WTC11 (cell line): ENCODE data around the gene MANF. TPM values are rescaled to one million over a fixed set of nuclear protein-coding genes. Genes with fewer than 3 reads are reported as not detected.

ENCODE experiments used
- ATAC-seq: fragments of 200-7000 bp; cut with Tn5 transposase; 2 replicates; pipeline ENCODE4 v1.10.0; 2021; ENCODE audit warnings: mild to moderate bottlenecking, moderate library complexity
- CTCF ChIA-PET: fragments of 300-600 bp; sonication (Branson Sonifier 250); formaldehyde crosslinking; loops from one replicate; lab custom pipeline; 2021; ENCODE audit warnings: antibody characterized with exemption; lab: Charles Lee
- POLR2A ChIA-PET: fragments of 350-600 bp; sonication (Branson Sonifier 250); formaldehyde crosslinking; loops from one replicate; lab custom pipeline; 2021; ENCODE audit warnings: antibody characterized with exemption; lab: Charles Lee
- DNase-seq: peaks from one replicate; pipeline ENCODE4 v3.0.0; 2021; ENCODE audit warnings: low spot score
- H3K27ac Mint-ChIP-seq: 2 replicates; pipeline ENCODE4 v1.8.0; 2021; ENCODE audit warnings: mixed read lengths
- H3K27me3 Mint-ChIP-seq: 2 replicates; pipeline ENCODE4 v1.8.0; 2021; ENCODE audit warnings: low read depth, mild to moderate bottlenecking, moderate library complexity, mixed read lengths
- H3K36me3 Mint-ChIP-seq: 2 replicates; pipeline ENCODE4 v1.8.0; 2021; ENCODE audit warnings: mixed read lengths
- H3K4me1 Mint-ChIP-seq: 2 replicates; pipeline ENCODE4 v1.8.0; 2022; ENCODE audit warnings: mixed read lengths
- H3K4me3 Mint-ChIP-seq: 2 replicates; pipeline ENCODE4 v1.8.0; 2021; ENCODE audit warnings: mild to moderate bottlenecking, moderate library complexity, mixed read lengths
- H3K9me3 Mint-ChIP-seq: 2 replicates; pipeline ENCODE4 v1.8.0; 2021; ENCODE audit warnings: mixed read lengths
- ATF1 ChIP-seq: sonication (generic); formaldehyde crosslinking; IDR thresholded peaks from 2 replicates; pipeline ENCODE4 v1.8.1; 2023; ENCODE audit warnings: mild to moderate bottlenecking, moderate library complexity, missing genetic modification reagents
- ETV6 ChIP-seq: sonication (generic); formaldehyde crosslinking; IDR thresholded peaks from 2 replicates; pipeline ENCODE4 v1.8.1; 2022; ENCODE audit warnings: mild to moderate bottlenecking, missing genetic modification reagents
- FOXJ3 ChIP-seq: sonication (generic); formaldehyde crosslinking; IDR thresholded peaks from 2 replicates; pipeline ENCODE4 v1.9.0; 2021; ENCODE audit warnings: missing genetic modification reagents, mild to moderate bottlenecking, borderline replicate concordance
- GTF2I ChIP-seq: fragments of 250-450 bp; sonication (Bioruptor Pico); conservative IDR thresholded peaks from 2 replicates; pipeline ENCODE4 v1.4.0; 2021; ENCODE audit warnings: mild to moderate bottlenecking
- JUN ChIP-seq: sonication (generic); formaldehyde crosslinking; IDR thresholded peaks from 2 replicates; pipeline ENCODE4 v1.8.0; 2023; ENCODE audit warnings: mild to moderate bottlenecking, missing genetic modification reagents
- MYBL2 ChIP-seq: sonication (generic); formaldehyde crosslinking; IDR thresholded peaks from 2 replicates; pipeline ENCODE4 v1.8.1; 2023; ENCODE audit warnings: mild to moderate bottlenecking, moderate library complexity, missing genetic modification reagents
- PRRX2 ChIP-seq: fragments of 250-450 bp; sonication (Bioruptor Pico); IDR thresholded peaks from 2 replicates; pipeline ENCODE4 v1.8.0; 2021; ENCODE audit warnings: mild to moderate bottlenecking
- SOX15 ChIP-seq: fragments of 250-450 bp; sonication (Bioruptor Pico); IDR thresholded peaks from 2 replicates; pipeline ENCODE4 v1.9.0; 2021; ENCODE audit warnings: mild to moderate bottlenecking
- SP1 ChIP-seq: sonication (generic); formaldehyde crosslinking; conservative IDR thresholded peaks from 2 replicates; pipeline ENCODE4 v1.8.1; 2022; ENCODE audit warnings: missing genetic modification reagents
- ZBTB43 ChIP-seq: sonication (generic); formaldehyde crosslinking; IDR thresholded peaks from 2 replicates; pipeline ENCODE4 v1.8.1; 2023; ENCODE audit warnings: mild to moderate bottlenecking, missing genetic modification reagents
- ZNF232 ChIP-seq: sonication (generic); formaldehyde crosslinking; IDR thresholded peaks from 2 replicates; pipeline ENCODE4 v1.8.0; 2022; ENCODE audit warnings: mild to moderate bottlenecking, missing genetic modification reagents
- ZNF396 ChIP-seq: fragments of 250-450 bp; sonication (Bioruptor Pico); IDR thresholded peaks from 2 replicates; pipeline ENCODE4 v1.8.0; 2021; ENCODE audit warnings: mild to moderate bottlenecking, moderate library complexity, borderline replicate concordance
- ZNF532 ChIP-seq: fragments of 250-450 bp; sonication (Bioruptor Pico); IDR thresholded peaks from 2 replicates; pipeline ENCODE4 v1.9.0; 2021; ENCODE audit warnings: mild to moderate bottlenecking, borderline replicate concordance
- ZNF671 ChIP-seq: fragments of 250-450 bp; sonication (Bioruptor Pico); IDR thresholded peaks from 2 replicates; pipeline ENCODE4 v1.8.0; 2021; ENCODE audit warnings: mild to moderate bottlenecking
- total RNA-seq: library from RNA; stranded (reverse); gene quantifications from 3 replicates; pipeline ENCODE4 v1.2.3, GENCODE V29; 2021
- TF ChIP-seq, protein P1 (sequence below): sonication (generic); formaldehyde crosslinking; IDR thresholded peaks from 2 replicates; pipeline ENCODE4 v1.8.1; 2023; ENCODE audit warnings: mild to moderate bottlenecking, moderate library complexity, missing genetic modification reagents
- TF ChIP-seq, protein P2 (sequence below): sonication (generic); formaldehyde crosslinking; IDR thresholded peaks from 2 replicates; pipeline ENCODE4 v1.8.0; 2022; ENCODE audit warnings: mild to moderate bottlenecking, missing genetic modification reagents
- TF ChIP-seq, protein P3 (sequence below): sonication (generic); formaldehyde crosslinking; IDR thresholded peaks from 2 replicates; pipeline ENCODE4 v1.8.1; 2022; ENCODE audit warnings: missing genetic modification reagents, borderline replicate concordance

MANF gene
- total RNA-seq, 1 experiment from 2014 or later: 121 TPM

DNA sequence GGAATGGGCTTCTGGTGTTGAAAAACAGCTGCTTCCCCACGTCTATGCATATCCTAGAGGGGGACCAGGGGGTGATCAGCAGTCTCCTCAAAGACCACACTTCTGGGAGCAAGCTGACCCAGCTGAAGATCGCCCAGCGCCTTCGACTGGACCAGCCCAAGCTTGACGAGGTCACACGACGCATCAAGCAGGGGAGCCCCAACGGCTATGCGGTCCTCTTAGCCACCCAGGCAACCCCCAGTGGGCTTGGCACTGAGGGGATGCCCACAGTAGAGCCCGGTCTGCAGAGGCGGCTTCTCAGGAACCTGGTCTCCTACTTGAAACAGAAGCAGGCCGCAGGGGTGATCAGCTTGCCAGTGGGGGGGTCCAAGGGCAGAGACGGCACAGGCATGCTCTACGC lies 8.5 kb downstream of the MANF start:
- DNase-seq (no peak), ATAC-seq (no peak)
- Mint-ChIP-seq H3K36me3 (peaks cover 57% of the 10 kb centered on the region), H3K4me1 (peaks cover 37% of the 10 kb centered on the region), H3K4me3 (no peak overlapping the region), H3K27me3 (no peaks in the 10 kb centered on the region), H3K9me3 (no peaks in the 10 kb centered on the region), H3K27ac (no peak overlapping the region)
- ChIA-PET POLR2A (interaction anchor here (0.9 kb wide), 1 partner anchor 106 kb away, joined by 4 read pairs; the partner anchor contains the start of gene DCAF1), CTCF (interaction anchor here (0.9 kb wide), 1 partner anchor 41 kb away, joined by 3 read pairs; no protein-coding TSS in a partner anchor)
- TF ChIP-seq FOXJ3 (CRISPR knock-in tag) (no peak), ZNF396 (no peak), SP1 (CRISPR knock-in tag) (no peak), ZNF671 (CRISPR knock-in tag) (no peak), GTF2I (no peak), JUN (CRISPR knock-in tag) (no peak)
- TF ChIP-seq, protein P1, sequence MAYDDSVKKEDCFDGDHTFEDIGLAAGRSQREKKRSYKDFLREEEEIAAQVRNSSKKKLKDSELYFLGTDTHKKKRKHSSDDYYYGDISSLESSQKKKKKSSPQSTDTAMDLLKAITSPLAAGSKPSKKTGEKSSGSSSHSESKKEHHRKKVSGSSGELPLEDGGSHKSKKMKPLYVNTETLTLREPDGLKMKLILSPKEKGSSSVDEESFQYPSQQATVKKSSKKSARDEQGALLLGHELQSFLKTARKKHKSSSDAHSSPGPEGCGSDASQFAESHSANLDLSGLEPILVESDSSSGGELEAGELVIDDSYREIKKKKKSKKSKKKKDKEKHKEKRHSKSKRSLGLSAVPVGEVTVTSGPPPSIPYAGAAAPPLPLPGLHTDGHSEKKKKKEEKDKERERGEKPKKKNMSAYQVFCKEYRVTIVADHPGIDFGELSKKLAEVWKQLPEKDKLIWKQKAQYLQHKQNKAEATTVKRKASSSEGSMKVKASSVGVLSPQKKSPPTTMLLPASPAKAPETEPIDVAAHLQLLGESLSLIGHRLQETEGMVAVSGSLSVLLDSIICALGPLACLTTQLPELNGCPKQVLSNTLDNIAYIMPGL: no peak

GRCh38 chr3:51394541-51394940 lies 9.4 kb downstream of the MANF start:
- POLR2A ChIA-PET: no interaction called here
- TF ChIP-seq, protein P2, sequence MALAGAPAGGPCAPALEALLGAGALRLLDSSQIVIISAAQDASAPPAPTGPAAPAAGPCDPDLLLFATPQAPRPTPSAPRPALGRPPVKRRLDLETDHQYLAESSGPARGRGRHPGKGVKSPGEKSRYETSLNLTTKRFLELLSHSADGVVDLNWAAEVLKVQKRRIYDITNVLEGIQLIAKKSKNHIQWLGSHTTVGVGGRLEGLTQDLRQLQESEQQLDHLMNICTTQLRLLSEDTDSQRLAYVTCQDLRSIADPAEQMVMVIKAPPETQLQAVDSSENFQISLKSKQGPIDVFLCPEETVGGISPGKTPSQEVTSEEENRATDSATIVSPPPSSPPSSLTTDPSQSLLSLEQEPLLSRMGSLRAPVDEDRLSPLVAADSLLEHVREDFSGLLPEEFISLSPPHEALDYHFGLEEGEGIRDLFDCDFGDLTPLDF (CRISPR knock-in tag): no peak
- TF ChIP-seq, protein P3, sequence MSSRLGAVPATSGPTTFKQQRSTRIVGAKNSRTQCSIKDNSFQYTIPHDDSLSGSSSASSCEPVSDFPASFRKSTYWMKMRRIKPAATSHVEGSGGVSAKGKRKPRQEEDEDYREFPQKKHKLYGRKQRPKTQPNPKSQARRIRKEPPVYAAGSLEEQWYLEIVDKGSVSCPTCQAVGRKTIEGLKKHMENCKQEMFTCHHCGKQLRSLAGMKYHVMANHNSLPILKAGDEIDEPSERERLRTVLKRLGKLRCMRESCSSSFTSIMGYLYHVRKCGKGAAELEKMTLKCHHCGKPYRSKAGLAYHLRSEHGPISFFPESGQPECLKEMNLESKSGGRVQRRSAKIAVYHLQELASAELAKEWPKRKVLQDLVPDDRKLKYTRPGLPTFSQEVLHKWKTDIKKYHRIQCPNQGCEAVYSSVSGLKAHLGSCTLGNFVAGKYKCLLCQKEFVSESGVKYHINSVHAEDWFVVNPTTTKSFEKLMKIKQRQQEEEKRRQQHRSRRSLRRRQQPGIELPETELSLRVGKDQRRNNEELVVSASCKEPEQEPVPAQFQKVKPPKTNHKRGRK (CRISPR knock-in tag): no peak
- TF ChIP-seq MYBL2: no peak
- TF ChIP-seq ZNF396: no peak
- TF ChIP-seq SOX15 (CRISPR knock-in tag): no peak
- H3K27ac Mint-ChIP-seq: peak overlapping the region; percentile 24
- ATAC-seq: no peak
- peaks cover 49% of the 10 kb centered on the region for H3K36me3 Mint-ChIP-seq
- no peaks in the 10 kb centered on the region for H3K27me3 Mint-ChIP-seq
- H3K4me3 Mint-ChIP-seq: peak overlapping the region; percentile 41
- H3K9me3 Mint-ChIP-seq: no peaks in the 10 kb centered on the region
- DNase-seq: no peak
- H3K4me1 Mint-ChIP-seq: peaks cover 30% of the 10 kb centered on the region
- CTCF ChIA-PET: no interaction called here

DNA sequence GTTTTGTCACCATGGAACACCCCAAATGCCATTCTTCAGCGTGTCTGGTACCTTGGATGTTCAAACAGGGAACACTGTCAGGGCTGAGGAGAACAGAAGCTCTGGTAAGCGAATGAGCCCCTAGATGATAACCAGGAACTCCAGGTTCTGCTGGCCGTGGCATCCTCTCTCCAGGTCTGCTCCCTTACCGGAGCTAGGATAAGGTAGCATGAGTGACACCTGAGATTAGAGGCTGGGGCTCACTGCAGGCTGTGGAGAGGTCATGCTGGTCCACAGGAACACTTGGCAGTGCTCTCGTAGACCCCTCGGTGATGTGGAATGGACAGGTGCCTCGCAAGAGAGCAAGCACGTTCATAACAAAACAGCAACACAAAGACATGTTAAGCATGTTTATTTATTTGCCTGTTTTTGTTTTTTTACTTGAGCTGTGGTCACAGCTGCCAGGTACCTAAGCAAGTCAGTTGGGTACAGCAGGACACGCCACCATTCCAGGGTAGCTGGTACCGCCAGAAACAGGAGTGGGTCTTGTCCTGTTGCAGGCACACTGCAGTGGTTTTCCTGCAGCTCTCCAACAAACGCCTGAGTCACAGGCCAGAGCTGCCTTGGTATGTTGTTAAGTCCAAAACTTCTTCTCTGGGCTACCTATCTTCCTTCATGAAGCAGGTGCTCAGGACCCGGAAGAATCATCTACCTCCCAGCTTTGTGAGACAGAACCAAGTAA lies 10.6 kb downstream of the MANF start:
- H3K27ac Mint-ChIP-seq: 0 out of 2 replicates have a peak overlapping the region, but pooled peaks have one; percentile 83
- POLR2A ChIA-PET: no interaction called here
- no peaks in the 10 kb centered on the region for H3K27me3 Mint-ChIP-seq
- no peaks in the 10 kb centered on the region for H3K9me3 Mint-ChIP-seq
- H3K36me3 Mint-ChIP-seq: peaks cover 48% of the 10 kb centered on the region
- no peak for DNase-seq
- CTCF ChIA-PET: interaction anchor here (1.4 kb wide), 1 partner anchor 779 kb away, joined by 4 read pairs; no protein-coding TSS in a partner anchor
- no peak overlapping the region for H3K4me3 Mint-ChIP-seq
- peaks cover 27% of the 10 kb centered on the region for H3K4me1 Mint-ChIP-seq
- no peak for ATAC-seq
- TF ChIP-seq ZNF232 (CRISPR knock-in tag) (no peak), ZNF532 (CRISPR knock-in tag) (no peak), ATF1 (CRISPR knock-in tag) (no peak), PRRX2 (no peak), ETV6 (CRISPR knock-in tag) (no peak), ZBTB43 (CRISPR knock-in tag) (no peak)
